Stimulated activated CD8-positive, alpha-beta memory T cell treated with anti-CD3 and anti-CD28 coated beads, Interleukin-2, amount 100 ng/mL, for 1 hour (primary cell): ENCODE data around the gene DSCAM.

Experiments used
- DNase-seq, 2 donors: peaks; one replicate each; pipeline ENCODE4 v3.0.0-alpha.2; 2020; ENCODE audit warnings: low read depth in 2 of 2

The DSCAM gene

DNA sequence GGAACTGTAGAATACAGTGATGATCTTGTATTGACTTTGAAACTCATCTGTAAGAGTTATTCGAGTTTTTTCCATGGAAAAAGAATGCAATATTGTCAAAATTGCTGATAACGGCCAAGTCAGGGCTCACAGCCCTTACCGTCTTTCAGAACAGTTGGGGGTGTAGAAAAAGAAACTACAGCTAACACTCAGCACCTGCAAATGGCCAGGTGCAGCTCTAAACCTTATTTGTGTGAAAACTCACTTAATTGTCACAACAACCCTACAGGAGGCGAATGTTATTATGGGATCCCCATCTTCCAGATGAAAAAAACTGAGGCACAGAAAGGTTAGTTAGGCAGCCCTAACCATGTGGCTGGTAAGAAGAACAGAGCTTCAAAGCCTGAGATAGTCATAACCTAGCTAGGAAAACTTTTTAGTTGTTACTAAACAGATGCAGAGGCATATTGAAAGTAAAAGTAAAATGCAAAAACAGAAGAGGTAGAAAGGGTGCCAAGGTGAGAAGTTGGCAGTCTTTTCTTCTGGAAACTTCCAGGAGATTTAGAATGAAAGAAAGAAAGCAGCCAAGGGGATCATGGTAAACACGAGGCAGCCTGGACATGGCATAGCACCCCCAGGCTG, 76.4 kb downstream of the DSCAM start:
- no peak for DNase-seq

DNA sequence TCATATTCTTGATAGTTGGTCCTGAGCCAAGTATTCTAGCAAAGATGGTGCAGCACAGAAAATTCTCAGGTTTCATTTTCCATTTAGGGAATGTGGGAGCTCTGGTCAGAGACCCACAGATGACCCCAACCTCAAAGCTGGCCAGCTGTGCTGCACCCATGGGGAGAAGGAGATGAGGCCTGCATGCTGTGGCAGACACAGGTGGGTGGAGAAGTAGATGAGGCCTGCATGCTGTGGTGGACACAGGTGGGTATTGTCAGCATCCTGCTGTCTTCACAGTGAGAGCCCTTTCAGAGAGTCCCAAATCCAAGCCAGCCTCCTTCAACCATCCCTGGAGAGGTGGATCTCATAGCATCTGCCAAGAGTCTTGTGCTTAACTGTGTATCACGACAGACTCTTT, 77.7 kb downstream of the DSCAM start:
- DNase-seq = no peak

DNA sequence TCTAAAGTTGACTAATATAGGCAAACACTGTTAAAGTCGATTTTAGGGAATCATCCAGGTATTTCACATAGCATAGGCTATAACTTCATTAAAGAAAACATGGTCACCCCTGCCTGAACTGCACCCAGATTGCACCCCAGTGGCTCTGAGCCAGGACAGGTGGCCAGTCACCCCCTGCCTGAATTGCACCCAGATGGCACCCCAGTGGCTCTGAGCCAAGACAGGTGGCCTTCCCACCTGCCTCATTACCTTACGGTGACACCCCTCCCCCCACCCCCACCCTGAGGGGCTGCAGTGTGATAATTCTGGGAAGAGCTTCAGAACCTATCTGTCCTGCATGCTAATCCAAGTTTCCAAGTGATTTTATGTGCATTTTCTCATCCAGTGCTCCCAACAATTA, 78.9 kb downstream of the DSCAM start:
- DNase-seq = no peak

DNA sequence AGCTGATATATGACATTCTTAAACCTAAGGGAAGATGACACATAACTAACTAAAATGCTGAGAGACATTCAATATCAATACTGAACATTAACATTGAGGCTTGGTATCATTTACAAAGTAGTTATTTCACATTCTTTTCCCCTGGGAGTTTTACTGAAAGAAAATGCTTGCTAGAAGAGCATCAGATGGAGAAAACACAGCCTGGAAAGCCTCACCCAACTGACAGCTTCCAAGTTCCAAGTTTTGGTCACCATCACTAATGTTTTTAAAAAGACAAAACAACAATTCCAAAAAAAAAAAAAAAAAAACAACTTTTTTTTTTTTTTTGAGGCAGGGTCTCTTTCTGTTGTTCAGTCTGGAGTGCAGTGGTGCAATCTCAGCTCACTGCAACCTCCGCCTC, 80.6 kb downstream of the DSCAM start:
- DNase-seq = no peak

DNA sequence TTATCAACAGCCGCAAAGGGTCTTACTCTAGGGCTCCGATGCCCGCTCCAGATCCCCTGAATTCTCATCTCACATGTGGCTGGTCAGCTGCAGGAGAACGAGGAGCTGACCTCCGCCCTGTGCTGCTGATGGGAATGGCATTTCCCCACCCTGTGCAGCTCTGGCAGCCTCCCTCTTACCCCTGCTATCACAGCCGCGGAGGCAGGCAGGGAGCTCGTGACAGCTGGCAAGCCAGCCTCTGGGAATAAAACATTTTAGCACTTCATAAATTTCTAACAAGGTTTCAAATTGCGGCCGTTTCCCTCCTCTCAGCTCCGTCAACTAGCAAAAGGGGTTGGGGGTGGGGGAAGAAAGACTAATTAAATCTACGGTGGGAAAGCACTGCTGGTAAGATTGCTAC, 81.1 kb downstream of the DSCAM start:
- DNase-seq = no peak

DNA sequence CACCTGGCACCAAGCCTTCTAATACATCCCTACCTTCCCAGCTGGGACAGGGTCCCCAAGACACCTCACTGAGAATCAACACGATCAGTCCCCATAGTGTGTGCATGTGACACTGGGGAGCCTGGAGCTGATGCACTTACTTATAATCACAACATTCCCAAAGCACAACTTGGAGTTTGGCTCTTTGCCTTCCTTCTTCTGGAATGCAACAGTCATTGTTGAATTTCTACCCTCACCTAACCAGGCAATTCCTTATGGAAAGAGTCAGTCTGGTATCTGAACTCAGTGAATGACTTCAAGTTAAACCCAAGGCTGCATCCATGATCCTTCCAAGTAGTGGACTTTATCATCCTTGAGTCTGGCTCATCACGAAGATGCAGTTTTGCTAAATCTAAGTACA, 86.1 kb downstream of the DSCAM start:
- no peak for DNase-seq

DNA sequence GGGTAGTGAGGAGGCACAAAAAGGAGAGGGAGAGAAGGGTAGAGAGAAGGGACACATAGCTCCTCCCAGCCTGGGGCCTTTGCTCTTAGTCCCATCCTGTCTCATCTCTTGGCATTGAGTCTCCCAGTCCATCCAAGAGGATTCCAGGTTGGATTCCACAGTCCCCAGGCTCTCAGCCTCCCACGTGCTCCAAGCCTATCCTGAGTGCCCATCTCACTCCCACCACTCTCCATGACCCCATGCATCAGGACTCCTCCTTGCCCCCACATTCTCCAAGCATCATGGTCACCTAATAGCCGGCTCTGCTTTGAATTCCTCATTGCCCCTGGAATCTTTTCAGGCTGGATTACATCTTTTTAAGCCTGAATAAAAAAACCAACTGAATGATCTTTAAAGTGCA, 87.9 kb downstream of the DSCAM start:
- no peak for DNase-seq

DNA sequence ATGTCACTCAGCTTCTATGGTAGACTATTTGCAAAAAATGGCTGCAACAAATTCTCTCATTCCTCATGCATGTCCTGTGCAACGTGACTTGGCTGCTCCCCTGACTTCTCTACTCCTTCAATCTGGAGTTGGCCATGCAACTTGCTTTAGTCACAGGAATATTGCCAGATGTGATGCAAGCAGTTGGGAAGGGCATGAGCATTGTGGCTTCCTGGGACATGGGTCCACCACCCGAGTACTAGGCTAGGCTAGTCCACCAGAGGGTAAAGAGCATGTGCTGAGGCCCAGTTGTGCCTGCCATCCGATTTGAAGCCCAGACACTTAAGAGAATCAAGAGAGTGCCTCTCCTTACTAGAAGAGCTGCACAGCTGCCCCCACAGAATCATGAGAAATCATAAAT, 89.6 kb downstream of the DSCAM start:
- DNase-seq = no peak

DNA sequence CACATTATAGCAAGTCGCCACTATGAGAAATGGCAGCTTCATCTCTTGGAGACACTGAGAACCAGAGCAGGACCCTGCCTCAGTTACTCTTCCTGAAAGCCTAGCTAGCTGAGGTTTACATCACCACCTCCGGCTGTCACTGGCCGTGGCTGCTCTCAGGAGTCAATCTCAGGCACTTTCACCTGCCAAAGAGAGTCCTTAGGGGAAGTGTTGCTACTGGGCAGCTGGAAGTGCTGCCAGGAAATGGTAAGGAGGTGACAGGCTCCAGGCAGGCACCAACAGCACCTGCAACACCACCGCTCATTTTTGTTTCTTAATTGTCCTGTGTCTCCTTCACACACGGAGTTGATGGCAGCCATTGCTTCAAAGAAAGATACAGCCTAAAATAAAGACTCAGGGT, 92.5 kb downstream of the DSCAM start:
- DNase-seq = no peak

DNA sequence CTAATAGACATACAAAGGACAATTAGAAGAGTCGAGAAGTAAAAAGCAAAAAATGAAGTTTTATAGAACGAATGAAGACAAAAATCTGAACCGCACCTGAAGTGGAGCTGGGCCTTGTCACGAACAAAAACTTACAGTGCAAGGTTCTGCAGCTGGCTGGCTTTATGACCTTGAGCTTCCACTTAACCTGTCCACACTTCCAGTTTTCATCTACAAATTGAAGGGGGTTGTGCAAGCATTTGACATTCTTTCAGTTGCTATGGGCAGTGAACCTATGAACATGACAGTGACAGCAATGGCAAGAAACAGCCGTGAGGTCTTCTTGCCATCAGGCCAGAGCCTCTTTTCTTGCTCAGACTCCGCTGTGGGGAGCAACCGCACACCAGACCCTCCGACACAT, 93.2 kb downstream of the DSCAM start:
- no peak for DNase-seq

DNA sequence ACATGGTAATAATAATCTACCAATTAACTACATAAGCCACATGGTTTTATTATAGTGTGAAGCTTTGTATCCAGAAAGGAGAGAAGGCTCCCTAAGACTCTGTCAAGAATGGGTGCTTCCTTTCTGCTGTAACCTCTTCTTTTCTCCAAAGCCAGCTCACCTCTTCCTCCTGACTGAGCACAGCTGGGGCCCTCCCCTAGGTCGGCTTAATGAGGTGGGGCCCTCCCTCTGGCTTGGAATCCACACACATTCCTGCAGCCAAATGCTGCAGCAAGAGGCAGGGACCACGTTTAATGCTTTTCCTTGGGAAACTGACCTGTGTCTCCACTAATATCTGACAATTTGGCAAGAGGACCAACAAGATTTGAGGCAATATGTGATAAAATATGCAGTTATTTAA, 94.8 kb downstream of the DSCAM start:
- no peak for DNase-seq

DNA sequence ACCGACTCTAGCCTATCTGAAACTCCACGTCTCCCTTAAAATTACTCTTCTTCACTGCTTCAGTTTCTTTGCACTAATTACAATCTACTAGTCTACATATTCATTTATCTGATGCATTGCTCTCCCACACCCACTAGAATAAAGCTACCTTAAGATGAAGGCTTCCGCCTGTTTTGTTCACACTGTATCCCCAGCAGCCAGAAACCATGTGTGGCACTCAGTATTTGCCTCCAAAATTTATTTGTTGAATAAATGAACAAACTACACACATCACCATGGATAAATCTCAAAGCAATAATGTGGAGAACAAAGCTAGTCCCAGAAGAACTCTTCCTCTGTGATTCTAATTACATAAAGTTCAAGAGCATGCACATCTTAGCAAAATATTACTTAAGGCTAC, 95.7 kb downstream of the DSCAM start:
- DNase-seq = no peak

DNA sequence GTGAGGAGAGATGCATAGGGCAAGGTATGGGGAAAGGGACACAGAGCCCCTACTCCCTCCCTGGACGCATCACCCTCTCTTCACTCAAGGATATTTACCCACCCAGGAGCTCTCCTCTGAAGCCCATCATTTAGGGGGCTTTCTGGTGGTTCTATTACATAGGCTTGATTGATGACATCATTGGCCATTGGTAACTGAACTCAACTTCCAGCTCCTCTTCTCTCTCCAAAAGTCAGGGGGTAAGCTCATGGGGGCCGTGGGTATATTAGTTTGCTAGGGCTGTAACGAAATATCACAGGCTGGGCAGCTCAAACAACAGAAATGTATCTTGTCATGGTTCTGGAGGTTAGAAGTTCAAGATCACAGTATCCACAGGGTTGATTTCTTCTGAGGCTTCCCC, 110.8 kb downstream of the DSCAM start:
- DNase-seq = no peak

DNA sequence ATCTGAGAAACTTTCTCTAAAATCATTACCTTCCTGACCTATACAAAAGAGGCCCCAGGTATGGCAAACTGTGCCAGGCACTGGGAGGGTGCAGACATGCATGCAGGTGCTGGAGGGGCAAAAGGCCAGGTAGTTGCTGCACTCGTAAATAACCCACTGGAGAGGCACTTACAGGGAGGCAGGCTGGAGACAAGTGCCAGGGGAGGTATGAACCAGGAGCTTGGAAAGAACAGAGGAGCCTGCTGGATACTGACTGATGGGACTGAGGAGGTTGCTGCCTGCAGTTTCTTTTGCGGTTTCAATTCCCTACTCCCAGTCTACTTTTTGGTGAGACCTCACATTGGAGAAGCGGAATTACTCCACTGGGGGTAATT, 113.9 kb downstream of the DSCAM start:
- no peak for DNase-seq

DNA sequence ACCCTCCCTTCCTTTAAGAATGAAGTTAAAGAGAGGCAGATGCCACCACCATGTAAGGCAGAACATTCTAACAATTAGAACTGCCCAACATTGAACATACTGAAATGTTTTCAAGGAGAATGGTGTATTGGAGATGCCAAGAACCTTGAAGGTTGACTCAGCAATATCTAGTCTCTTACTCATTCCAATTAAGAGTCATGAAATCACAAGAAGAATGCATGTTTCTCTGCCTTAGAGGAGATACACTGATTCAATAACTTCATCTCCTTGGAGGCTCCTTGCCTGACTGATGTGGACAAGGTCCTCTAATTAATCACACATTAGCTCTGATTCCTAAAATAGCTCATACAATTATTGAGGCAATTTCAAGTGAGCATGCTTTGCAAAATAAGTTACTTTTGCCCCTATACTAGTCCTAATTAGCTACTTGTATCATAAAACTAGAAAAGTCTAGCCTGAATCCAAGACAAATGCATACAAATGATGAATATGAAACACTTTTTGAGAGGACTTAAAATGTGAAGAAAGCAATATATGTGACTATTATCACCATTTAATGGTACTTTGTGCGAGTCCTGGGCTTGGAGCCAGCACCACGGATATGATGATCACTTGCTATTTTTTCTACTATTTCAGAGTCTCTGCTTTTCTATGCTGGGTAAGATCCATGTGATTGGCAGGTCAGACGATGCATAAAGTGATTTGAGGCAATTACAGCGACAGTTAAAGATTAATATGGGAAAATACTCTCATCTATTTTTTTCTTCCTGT, 114.5 kb downstream of the DSCAM start:
- no peak for DNase-seq

DNA sequence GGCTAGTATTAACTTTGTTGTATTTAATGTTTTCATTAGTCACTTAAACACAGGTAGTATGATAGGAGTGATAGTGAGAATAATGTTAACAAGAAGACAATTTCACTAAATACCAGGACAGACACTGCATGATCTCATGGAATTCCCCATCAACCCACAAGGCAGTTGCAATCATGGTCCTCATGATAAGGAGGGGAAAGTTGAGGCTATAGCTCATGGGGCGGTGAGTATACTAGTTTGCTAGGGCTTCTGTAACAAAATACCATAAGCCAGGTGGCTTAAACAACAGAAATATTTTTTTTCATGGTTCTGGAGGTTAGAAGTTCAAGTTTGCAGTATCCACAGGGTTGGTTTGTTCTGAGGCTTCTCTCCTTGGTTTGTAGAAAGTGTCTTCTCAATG, 115.8 kb downstream of the DSCAM start:
- no peak for DNase-seq

DNA sequence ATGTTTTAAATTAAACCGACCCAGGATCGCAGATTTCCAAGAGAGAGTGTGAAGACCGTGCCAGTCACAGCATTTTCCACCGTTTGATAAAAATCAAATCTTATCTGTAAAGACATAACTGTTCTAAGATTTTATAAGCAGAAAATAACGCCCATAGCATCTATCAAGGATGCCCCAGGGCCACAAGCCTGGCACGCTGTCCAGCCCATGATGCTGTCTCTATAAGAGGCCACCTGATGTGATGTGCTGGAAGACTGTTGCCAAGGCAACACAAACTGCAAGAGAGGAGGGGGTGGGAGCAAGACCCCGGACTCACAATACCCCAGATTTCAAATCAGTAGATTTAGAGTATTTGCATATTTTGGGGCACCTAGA, 116.5 kb downstream of the DSCAM start:
- DNase-seq = no peak

DNA sequence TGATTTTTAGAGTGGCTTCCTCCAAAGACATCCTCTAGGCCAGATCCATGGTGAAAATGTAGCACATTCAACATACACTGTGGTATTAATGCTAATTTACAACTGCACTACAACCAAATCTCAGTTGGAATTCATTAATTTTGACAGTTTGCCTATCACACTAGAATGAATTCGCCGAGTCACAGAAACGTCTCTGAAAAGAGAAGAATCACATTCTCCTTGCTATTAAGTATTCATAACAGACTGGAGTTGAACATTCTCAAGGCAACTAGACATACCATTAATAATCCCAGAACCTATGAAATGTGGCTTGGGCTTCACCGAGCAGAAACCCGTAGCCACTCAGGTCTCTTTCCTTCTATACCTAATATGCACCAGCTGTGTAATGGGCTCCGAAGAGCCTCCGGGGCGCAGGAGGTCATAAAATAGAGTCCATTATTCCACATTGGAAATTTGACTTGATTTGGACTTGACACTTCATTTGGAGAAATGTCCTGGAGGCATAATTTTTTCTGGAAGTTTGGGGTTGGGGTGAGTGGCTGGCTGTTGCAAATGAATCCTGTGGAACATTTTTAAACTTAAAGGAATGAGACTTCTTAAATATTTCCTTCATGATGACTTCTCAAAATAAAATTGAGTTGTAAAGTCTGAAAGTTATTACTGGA, 117.1 kb downstream of the DSCAM start:
- DNase-seq = no peak

DNA sequence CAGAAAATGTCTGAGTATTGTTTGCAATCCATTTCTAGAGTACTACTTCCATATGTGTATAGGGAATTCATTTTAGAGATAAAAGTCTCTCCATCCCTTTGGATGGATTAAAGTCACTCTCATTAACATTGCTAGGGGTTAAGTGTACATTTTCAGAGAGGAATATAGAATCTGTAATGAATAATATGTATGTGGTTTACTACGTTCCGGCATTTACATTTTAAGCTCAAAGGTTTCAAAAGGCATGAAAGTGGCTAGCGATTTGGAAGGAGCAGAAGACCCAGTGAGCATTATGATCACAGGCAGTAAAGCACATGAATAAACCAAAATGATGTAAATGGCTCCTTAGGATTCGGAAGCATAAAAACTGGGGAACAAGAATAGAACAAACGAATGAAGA, 123.0 kb downstream of the DSCAM start:
- DNase-seq = no peak

DNA sequence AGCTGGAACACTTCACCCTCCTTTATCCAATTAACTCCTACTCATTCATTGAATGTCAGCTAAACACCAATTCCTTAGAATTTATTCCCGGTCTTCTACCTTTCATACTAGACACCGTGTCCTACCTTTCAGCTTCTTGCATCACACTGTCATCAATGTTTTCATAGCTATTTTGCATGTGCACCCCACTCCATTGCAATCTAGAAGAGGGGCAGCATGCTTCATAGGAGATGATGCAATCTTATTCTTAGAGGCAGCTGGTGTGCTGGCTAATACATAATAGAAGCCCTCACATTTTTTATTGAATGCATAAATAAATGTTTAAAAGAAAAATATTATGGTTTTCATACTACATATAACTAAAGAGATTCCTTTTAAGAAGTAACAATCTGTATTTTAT, 123.6 kb downstream of the DSCAM start:
- DNase-seq = no peak

DNA sequence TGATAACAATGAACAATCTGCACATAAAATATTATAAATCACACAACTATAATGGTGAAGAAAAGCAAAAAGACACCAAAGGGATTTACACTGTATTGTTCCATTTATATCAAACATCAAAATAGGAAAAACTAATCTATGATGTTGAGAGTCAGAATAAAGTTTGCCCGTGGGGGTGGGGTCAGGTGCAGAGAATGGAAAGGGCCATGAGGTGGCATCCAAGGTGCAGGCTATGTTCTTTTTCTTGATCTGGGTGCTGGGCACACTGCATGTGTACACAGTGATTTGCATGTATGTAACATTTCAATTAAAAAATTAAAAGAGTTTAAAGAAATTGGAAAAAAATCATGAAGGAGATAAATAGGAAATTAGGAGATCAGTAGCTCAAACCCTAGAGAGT, 127.3 kb downstream of the DSCAM start:
- no peak for DNase-seq

DNA sequence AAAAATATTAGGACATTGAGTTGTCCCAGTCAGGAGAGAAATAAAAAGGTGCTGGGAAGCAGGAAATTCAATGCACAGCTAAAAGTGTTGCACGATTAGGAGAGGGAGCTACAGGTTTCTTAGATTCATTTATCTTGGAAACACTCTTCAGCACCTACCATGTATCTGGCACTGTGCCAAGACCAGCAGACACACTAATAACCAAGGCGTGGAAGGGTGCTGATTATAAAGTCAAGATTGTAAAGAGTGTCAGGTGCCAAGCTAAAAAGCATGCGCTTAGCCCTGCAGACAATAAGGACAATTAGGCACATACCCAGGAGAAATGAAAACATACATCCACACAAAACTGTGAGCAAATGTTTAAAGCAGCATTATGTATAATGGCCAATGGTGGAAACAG, 129.9 kb downstream of the DSCAM start:
- no peak for DNase-seq

DNA sequence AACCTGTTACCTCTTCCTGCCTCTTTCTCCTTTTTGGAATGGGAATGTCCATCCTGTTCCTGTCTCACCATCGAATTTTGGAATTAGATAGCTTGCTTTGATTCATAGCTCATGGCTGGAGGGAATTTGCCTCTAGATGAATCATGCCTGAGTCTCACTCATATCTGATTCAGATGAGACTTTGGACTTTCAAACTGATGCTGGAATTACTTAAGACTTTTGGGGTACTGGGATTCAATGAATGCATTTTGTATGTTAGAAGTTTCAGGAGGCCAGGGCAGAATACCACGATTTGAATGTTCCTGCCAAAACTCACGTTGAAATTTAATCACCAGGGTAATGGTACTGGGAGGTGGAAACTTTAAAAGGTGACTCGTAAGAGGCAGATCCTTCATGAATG, 132.4 kb downstream of the DSCAM start:
- DNase-seq = no peak
